T follicular helper cell (primary cell): ENCODE data around the gene TNP1.

Experiments used
- DNase-seq: peaks from one replicate; pipeline ENCODE4 v3.0.0-alpha.2; 2020; ENCODE audit warnings: low read depth

TNP1 gene

DNA sequence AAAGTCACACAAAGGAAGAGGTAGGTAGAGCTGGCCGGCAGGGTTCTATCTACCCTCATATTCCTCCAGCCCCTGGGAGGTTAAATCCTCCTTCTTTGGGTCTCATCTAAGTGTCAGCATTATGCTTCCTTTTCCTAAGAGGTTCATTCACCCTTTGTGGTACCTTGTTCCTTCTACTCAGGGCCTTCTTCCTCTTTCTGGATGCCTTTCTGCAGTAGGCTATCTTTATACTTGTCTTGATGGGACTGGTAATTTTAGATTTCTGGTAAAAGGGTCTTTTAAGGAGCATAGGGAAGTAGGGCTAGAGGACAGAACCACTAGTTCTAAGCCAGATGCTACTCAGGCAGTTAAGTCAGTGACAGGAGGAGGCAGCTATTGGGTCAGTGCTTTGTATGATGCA lies 13.7 kb upstream of the TNP1 start:
- DNase-seq = no peak

DNA sequence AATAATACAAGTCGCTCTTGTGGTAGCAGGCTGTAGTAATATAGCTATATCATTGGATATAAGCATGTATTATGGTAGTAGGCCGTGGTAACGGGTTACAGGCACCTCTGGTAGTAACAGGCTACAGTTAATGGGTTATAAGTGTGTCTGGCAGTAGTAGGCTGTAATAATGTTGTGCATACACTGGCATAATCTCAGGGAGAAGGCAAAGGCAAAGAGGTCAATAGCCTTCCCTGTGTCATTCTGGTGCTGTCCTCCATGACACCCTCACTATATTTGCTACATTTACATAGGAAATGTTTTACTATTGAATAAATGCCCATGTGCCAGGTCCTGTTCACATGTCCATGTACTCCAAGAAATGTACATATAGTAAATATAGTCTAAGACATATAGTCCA lies 12.8 kb upstream of the TNP1 start:
- no peak for DNase-seq

DNA sequence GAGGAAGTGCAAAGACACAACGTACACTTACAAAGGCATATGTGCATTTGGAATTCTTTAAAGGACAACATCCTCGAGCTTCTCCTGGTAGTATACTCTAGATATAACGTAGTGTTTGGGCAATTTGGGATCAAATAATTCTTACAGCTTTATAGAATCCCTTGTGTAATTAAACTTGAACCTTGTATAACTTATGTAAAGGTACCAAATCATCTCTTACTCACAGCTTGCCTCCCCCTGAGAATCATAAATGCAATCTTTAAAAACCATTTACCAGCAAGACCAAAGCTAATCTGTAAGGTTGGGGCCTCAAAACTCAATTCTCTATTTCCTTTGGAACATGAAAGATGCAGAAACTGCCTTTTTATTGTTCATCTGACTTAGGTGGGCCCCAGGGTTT lies 12.2 kb upstream of the TNP1 start:
- DNase-seq = no peak

DNA sequence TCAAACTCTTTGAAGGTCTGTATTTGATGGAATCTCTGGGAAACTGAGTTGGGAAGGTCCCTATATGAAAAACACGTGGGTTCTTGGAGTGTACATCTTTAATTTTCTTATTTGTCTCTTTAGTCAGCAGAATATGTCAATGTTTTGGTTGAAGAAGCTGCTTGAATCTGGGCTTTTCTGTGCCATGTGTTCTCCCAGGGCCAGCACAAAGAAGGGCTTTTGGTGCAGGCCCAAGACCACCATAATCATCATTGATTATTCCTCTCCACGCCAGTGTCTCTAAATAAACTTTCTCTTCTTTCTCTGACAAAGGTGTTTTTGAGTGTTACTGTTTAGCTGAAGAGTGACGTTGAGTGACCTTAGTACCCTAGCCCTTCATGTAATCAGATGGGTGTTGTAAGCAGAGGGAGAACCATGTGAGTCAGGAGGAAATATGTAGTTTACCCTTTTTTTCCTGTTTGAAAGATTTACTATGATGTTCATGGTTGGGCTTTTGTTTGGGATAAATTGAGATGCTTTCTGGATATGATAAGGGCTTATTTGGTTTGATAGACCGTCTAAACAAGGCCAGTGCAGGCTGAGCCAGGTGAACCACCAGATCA lies 11.6 kb upstream of the TNP1 start:
- DNase-seq = no peak

DNA sequence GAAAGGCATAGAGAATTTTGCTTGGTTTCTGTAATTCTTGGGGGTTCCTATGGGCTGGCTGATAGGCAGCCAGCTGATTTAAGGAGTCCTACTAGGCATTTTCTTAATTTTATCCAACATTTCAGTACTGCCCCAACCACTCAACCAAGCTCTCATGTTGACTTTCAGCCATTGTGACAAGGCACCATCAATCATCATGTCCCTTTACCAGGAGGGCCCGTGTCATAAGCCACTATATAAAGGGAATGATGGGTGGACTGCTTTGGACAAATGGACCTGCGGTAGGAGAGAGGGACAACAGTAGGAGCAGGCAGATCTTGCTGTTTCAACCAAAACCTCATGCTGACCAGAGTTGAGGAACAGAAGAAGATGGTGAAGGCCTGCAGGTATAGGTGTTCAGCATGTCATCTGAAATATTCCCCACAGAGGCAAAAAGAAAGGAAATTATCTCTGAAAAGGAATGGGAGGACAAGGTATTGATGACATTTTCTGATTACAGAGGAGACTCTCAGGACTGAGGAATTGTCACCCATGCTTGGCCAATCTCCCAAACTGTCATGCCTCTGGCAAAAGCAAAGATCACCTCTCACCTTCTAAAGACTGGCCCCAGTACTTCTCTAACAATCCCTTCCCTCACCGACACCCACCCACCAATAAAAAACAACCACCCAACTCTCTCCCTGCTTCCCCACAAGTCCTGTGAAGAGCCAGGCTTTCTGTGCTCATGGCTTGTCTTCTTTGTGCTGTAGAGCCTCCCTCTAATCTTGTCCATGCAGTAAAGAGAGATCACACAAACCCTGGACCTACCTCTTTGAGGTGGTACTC lies 10.9 kb upstream of the TNP1 start:
- no peak for DNase-seq

DNA sequence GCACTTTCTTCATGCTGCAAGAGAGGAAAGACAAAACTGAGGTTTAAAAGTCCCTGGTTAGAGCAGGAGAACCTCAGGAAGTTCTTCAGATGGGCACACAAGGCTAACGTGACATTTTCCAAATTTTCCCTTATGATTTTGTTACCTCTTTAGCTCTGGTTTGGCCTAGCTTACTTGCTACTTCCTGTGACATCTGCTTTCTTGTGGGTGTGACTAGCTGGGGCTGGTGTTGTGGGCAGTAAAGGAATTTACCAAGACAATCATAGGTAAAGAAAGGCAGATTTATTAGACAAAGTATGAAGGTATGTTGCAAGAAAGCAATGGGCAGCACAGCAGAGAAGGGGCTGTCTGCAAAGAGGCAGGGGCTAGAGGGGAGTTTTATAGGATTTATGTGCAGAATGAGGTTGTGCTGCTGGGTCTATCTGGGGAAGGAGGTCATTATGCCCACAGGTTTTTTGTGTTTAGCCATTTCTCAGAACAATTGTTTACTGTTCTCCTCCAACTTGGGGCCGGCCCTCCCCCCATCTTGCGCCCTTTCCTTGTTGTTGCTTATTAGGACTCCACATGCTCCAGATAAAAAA lies 6.7 kb upstream of the TNP1 start:
- no peak for DNase-seq

DNA sequence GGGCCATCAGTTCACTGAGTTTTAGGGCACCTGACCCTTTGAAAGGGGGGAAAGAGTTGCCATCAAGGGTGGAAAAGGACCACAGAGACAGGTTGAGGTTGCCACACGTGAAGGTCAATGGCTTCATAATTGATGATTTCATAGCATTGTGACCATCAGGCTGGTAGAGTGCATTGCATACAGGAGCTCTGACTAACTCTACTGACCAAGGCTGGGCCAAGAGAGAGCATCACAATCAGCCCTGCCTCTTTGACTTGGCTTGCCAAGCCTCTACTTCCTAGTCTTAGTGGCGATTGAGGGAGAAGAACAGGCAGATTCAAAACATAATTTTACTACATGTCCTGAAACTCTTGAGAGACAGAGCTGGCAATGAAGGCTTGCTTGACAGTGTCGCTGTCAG lies 5.8 kb upstream of the TNP1 start:
- no peak for DNase-seq

DNA sequence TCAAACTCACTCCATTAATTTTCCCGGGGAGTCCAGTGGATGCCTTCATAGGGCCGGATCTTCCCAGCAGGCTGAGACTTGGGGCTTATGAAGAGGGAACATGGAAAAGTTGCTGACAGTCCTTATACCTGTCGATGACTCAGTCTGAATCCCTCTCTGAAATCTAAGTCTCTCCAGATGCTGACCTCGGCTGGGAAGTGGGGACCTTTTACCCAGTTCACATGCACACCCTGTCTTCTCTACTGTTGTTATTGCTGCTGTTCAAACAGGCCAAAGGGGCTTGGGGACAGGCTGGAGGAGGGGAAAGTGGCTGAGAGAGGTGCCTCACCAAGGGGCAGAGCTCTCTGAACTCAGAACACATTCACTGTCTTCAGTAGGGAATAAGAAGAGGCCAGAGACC lies 4.1 kb upstream of the TNP1 start:
- no peak for DNase-seq

DNA sequence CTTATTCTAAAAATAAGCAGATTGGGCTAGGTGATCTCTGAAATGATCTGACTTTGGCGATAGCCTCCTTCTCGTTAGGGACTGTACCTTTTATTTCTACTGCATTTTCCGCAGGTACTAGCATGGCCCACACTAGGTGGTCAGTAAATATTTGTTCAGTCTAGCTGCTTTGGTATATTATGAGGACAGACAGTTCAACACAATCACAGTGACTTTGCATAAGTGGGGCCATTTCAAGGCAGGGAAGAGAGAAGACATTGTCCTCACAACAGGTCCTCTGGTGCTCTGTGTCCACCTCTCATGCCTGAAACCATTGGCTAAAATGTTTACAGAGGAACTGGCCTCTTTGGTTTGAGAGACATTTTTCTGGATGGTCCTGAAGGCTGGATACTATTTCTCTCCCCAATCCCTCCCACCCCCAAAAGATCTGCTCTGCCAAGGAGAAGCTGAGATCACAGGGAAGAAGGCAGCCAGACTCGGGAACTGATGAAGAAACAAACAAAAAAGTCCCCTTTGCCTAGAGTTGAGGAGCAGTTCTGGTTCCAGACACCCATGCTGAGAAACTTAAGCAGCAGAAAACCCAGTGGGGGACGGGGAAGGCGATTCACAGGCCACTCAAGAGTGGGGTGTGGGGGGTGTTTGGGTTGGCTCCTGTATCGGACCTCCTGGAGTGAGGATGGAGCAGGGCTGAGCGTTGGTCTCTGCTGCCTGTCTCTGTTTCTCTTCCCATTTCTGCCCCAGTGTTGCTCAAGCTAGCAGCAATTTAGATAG lies 2.9 kb upstream of the TNP1 start:
- no peak for DNase-seq

DNA sequence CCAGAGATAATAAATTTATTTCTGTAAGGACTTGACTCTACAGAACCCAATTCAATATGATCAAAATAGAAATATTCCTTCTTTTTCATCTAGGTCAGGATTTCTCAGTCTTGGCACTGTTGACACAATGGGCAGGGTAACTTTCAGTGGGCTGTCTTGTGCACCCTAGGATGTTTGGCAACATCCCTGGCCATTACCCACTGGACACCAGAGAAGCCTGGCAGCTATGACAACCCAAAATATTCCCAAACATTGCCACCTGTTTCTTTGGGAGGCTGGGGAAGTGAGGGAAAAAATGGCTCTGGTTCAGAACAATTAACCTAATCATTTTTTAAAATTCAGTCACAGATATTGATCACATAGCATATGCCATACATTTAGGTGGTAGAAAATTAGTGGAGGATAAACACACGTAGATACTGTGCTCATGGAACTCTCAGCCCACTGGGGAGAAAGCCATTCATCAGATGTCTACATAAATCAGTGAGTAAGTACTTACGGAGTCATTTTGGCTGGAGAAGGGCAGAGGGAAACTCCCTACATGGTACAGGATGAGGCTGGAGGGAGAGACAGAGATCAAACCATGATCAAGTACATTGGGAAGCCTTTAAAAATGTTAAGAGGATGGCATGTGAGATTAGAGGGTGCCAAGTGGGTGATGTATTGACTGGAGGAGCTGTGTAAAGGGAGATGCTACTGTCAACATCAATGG lies 718 bp upstream of the TNP1 start:
- DNase-seq = no peak

DNA sequence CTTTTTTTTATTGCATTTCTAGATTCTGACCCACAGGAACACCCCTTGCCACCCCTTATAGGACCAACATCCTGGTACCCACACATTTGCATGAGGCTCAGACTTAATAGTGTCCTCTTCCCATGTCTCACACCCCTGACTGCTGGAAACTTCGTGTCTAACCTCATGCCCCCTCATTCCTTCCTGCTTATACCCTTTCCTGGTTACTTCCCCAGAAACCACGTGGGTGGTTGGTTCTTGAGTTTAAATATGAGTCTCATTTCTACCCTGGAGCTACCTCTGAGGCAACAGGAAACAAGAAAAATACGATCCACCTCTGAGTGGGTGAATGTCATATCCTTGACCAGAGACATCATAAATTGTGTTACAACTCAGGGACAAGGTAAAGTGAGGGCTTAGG lies 1.6 kb downstream of the TNP1 start:
- DNase-seq = no peak

DNA sequence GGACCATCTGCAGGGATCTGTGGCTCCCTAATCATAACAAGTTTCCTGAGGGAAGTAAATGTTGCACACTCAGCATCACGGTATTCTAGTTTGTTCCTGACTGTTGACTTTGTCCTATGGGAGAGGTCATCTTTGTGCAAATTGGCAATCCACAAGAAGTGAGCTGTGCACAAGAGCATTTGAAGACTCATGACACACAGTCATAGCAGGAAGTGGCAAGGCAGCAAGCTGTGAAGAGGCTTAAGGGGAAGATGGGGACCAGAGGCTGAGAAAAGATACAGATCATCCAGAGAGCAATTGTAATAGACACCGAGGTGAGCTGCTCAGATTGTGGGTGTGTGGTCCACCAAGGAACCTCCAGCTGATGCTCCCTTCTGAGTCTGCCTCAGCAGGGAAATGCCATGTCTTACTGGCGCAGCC lies 2.7 kb downstream of the TNP1 start:
- no peak for DNase-seq

DNA sequence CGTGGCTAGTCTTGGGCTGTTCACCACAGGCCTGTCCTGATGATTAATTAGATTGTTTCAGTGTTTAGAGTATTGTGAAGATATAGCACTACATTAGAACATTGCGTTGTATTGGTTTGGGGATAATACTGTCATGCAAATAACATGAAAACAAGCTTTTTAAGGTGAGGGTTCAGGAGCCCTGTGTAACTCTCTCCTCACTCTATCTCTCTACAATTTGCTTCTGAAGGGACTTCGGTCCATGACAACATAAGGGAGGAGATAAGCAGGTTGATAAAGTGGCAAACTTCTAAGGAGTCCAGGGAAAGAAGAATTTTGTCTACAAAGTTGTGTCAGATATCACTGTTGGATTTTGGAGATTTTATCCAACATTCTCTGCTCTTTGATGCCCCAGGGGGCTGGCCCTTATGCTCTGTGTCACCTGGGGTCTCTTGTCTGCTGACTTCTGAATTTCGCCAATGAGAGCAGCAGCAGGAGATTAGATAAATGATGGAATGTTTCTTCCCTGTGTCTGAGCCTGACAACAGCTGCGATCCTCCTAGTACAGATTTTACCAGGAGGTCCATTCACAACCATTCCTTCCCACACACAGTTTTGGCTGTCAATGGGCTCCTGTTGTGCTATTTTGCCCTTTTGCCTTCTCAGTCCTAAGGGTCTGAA lies 3.3 kb downstream of the TNP1 start:
- DNase-seq = no peak

DNA sequence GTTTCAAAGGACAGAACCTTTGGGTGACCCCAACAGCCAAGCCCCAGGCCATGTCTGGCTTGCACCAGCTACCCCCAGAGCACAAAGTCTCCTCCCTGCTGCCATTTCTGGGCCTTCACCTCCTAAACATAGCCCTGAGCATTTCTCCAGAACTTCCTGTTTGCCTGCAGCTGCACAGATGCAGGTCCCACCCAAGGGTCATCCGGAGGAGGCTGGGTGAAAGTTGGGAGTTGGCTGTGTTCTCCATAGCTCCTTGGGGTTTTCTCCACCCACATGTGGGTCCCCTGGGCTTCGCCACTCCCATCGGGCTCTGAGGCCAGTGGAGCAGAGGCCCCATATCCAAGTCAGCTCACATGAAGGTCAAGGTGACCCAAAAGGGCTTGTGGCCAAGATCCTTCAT lies 4.3 kb downstream of the TNP1 start:
- DNase-seq = no peak

DNA sequence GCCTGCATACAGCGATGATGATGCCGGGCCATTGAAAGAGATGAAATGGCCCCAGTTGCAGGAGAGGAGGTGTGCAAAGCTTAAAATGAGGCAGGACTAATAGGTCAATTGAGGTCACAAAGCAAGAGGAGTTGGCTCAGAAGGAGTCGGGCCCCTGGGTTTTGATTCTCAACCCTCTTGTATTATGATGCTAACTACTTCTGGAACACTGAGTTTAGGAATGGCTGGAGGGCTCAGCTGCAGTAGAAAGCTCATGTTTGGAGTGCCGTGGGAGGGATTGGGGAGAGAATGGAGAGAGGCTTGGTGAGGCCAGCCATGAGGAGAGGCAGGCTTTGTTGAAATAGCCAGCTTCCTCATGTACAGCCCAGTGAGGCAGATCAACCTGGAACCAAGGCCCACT lies 4.8 kb downstream of the TNP1 start:
- DNase-seq = no peak

DNA sequence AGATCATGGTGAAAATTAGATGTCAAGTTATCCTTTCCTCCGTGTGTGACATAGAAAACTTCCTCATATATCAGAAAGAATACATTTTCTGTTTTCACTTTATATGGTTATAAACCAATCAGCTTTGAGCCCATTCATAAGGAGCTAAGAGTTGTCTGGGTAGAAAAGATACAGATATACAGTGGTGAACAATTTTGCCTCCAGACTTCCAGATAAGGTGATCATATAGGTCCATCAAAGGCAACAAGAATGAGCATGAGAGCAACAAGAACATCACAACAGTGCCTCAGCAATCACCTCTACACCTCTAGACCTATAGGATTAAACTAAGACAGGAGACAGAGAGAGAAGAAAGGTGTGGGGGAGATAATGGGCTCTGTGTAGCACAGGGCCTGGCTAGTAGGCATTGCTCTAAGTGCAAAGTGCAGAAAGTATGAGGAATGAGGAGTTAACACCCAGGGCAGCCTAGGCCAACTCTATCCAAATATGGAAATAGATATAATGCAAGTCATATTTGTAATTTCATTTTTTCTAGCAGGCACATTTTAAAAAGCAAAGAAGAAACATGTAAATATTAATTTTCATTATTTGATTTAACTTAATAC lies 8.3 kb downstream of the TNP1 start:
- DNase-seq = no peak

DNA sequence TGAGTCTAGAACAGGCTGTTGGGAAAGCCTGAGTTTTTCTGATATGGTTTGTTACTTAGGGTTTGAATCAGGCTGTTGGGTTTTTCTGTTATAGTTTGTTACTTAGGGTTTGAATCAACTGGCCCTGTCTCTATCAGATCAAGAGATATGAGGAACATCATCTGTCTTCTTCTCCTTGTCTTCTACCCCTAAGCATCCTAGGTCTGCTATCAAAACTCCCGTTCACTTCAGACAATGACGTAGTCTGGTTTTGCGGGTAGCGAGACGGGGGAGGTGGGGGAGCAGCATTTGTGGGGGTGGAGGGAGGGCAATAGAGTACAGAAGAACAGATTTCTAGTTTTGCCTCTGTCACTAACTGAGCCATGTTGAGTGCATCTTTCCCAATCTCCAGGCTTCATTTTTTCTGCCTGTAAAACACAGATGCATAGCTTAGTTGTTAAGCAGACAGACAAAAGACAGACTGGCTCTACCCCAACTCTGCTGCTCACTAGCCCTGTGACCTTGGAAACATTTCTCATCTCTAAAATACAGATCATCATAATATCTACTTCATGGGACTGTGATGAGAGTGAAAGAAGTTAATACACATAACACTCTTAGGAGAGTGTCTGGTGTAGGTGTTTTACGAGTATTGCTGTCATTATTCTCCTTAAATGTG lies 9.1 kb downstream of the TNP1 start:
- DNase-seq = no peak

DNA sequence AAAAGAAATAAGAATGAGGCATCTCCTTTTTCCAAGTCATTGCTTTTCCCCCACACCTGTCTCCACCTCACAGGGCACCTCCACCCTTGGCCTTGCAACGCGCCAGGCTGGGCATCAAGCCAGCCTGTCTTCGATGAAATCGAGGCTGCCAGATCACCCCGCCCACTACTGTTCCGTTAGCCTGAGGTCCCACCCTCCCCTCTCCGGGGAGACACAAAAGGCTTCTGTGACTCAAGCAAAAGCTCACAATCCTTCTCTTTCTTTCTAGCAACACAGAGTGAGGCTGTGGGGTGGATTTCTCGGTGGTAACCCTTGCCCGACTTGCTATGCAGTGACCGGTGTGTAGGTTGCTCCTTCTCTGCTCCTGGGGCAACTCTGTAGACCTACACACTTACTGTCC lies 9.9 kb downstream of the TNP1 start:
- DNase-seq = no peak

DNA sequence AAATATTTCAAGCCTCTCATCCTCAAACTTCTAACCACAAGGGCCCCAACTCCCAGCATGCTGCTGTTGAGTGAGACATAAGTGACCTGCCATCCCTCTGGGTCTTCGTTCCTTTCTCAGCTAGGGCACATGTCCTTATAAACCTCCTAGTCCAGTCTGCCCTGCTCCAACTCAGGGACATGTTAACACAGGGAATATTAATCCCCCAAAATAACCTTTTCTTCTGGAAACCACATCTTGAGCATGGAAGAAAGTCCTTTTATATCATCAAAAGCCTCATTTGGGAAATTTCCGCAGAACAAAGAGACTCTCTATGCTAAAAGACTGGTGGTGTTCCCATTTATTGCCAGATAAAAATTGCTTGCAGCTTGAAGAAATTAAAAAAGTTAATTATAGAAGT lies 14.4 kb downstream of the TNP1 start:
- no peak for DNase-seq

DNA sequence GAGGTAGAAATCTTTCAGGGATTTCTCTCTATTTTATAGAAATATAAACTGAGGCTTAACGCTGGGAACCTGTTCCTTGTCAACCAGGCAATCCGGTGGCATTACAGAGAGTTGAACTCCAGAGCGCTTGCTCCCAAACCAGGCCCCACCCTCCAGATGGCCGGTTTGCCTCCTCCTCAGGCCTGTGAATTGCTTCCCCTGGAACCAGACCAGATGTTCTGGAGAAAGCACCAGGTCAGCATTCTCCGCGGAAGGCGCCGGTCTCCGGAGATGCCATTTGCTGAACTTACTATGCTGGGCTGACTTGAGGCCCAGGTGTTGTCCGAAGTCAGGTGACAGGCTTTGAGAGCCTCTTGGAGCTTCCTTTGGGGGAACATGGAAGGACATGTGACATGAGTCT lies 17.2 kb downstream of the TNP1 start:
- no peak for DNase-seq

DNA sequence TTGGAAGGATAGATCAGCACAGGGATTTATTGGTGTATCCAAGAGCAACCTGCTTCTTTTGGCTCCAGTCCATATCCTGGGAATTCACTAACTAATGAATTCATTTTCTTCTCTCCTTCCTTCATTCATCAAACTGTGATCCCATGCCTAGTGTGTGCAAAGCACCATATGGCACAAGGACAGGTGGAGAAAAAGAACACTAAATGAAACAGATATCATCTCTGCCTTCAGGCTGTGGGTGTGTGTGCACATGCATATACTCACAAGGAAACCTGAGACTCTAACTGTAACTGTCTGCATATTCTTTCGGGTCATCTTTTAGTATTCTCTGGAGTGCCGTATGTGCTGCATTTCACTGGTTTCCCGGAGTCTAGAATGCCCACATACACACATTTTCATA lies 20.2 kb downstream of the TNP1 start:
- DNase-seq = no peak
